ENCODE measurements around the gene HOXB3. TPM values are rescaled to one million over a fixed set of nuclear protein-coding genes. Genes with fewer than 3 reads are reported as not detected.
A peak's percentile ranks its signal among the peaks of the same experiment; 100 is the strongest.

HOXB3 gene
- total and polyA plus RNA-seq, 2 of the 4 experiments (the other 2 are of a cell fraction) = 6.3 to 59.6 TPM

DNA sequence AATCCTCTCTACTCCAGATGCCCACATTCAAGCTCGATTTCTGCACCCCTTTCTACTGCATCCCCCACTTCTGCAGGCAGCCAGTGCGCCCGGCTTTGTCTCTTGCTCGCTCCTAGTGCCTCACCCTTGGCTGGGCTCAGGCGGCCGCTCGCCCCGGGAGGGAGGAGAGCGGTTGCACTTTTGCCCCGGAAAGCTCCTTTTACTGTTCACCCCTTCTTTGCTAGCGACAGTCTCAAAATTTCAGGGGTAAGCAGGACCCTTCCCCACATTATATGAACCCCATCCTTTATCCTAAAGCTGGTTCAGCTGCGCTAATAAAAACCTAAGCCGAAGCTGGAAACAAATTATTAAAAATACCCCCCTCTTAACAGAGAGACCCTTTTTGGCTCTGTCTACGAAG is 2.5 kb upstream of the HOXB3 start:
- Histone ChIP-seq H3K9ac (ENCODE audit: low read depth, low read length) (peak overlapping the region; percentile 100), H3K27me3 (ENCODE audit: control insufficient read depth, insufficient read depth, low read length) (no peaks in the 10 kb centered on the region), H3K14ac (replicated peaks; ENCODE audit: low read depth, low read length) (peak overlapping the region; percentile 98), H4K5ac (ENCODE audit: low read depth, low read length) (peak overlapping the region; percentile 50; the same call in 1 of the 2 replicates), H2BK120ac (ENCODE audit: low read depth, low read length) (peak overlapping the region; percentile 93), H2AK5ac (ENCODE audit: low read depth, low read length) (peak overlapping the region; percentile 82), H4K8ac (ENCODE audit: low read depth in 2 of 2, low read length in 2 of 2) (peak overlapping the region; percentile 78 to 99), H4K20me1 (ENCODE audit: insufficient read depth, low read length) (peaks cover 7% of the 10 kb centered on the region; the same call in 1 of the 2 replicates), H3K4me2 (ENCODE audit: low read depth, low read length) (peak overlapping the region; percentile 81), H2BK20ac (ENCODE audit: low read depth, low read length) (0 out of 2 replicates have a peak overlapping the region, but pooled peaks have one; percentile 52), H3K4me3 (ENCODE audit: insufficient read depth, low read depth, low read length) (peak overlapping the region; percentile 91), H3K9me3 (ENCODE audit: control insufficient read depth, insufficient read depth, low read length) (no peaks in the 10 kb centered on the region), H3K36me3 (ENCODE audit: control insufficient read depth, insufficient read depth, low read length) (peaks cover 18% of the 10 kb centered on the region; the same call in 1 of the 2 replicates), H3K56ac (ENCODE audit: extremely low read depth, insufficient read depth, low read length) (peak overlapping the region; percentile 100), H3K27ac (ENCODE audit: insufficient read depth, low read length) (peak overlapping the region; percentile 99), H2AFZ (replicated peaks; ENCODE audit: low read length, poor library complexity) (no peak overlapping the region), H3K23ac (ENCODE audit: low read depth, low read length) (peak overlapping the region; percentile 99), H3K9me1 (ENCODE audit: insufficient read depth, low read length) (no peaks in the 10 kb centered on the region), H2BK5ac (ENCODE audit: low read depth, low read length, poor library complexity, severe bottlenecking) (peak overlapping the region; percentile 99), H2AK9ac (replicated peaks; ENCODE audit: low read depth, low read length, poor library complexity) (peak overlapping the region; percentile 29), H4K91ac (ENCODE audit: insufficient read depth, low read depth, low read length) (peak overlapping the region; percentile 99), H3K4ac (ENCODE audit: low read depth, low read length) (peak overlapping the region; percentile 95), H3K79me1 (ENCODE audit: low read depth in 1 of 2, low read length in 2 of 2) (no peaks in the 10 kb centered on the region), H2BK15ac (ENCODE audit: low read depth, low read length) (peak overlapping the region; percentile 77; the same call in 2 of the 3 replicates), H3K18ac (ENCODE audit: low read depth, low read length) (peak overlapping the region; percentile 73), H3K4me1 (ENCODE audit: control insufficient read depth, insufficient read depth, low read length) (peaks cover 9% of the 10 kb centered on the region)
- CTCF ChIA-PET = interaction anchor here (0.6 to 1.8 kb wide), 8 partner anchors 10 to 257 kb away, joined by 3 to 6 read pairs (median 4); no protein-coding TSS in a partner anchor
- DNase-seq (peak; percentile 10), ATAC-seq (ENCODE audit: low read depth) (no peak)
- in situ Hi-C loops (cut with MboI; ENCODE audit: low sequenced_read_pairs) = loop anchor here (10.0 kb wide), 1 partner anchor 568 kb away; no protein-coding TSS in a partner anchor
- WGBS, 2 experiments (ENCODE audit: extremely low coverage in 2 of 2, insufficient read length in 1 of 2) = 0% methylated on average over 2 of the region's 14 CpGs; no CpG with 5 or more reads in 1 of the 2 experiments
- intact Hi-C loops (cut with micrococcal nuclease) = loop anchor here (2.0 kb wide), 1 partner anchor 22 kb away; no protein-coding TSS in a partner anchor
- dilution Hi-C loops (cut with HindIII; ENCODE audit: low sequenced_read_pairs, unreplicated experiment) = no loop called here
- no TSS peak for BruUV-seq (replicated peaks)
- POLR2A ChIA-PET (ENCODE audit: unreplicated experiment) = interaction anchor here (0.6 to 3.1 kb wide), 9 partner anchors 10 to 257 kb away, joined by 3 to 14 read pairs (median 4); no protein-coding TSS in a partner anchor
- TF ChIP-seq MXI1 (IDR thresholded peaks at IDR 0.05; ENCODE audit: borderline replicate concordance, low read depth, low read length) (no peak), FOS (IDR thresholded peaks at IDR 0.05; ENCODE audit: low read depth, low read length) (no peak), BHLHE40 (IDR thresholded peaks at IDR 0.05; ENCODE audit: low read depth, low read length) (no peak), CHD1 (IDR thresholded peaks at IDR 0.05; ENCODE audit: low read depth, low read length) (no peak), RAD21 (IDR thresholded peaks at IDR 0.05; ENCODE audit: low read length) (no peak), ELK1 (IDR thresholded peaks at IDR 0.05; ENCODE audit: borderline replicate concordance, low read depth, low read length) (no peak)
